HEK293 (cell line): Measurements from ENCODE around the gene AVP.

Source experiments
- CTCF ChIA-PET: fragments of 350-600 bp; formaldehyde crosslinking; extraction: SDS; loops from one replicate; lab custom pipeline; 2021; ENCODE audit warnings: antibody characterized with exemption; lab: Yijun Ruan, JAX
- POLR2A ChIA-PET: fragments of 300-600 bp; formaldehyde crosslinking; extraction: SDS; loops from one replicate; lab custom pipeline; 2020; ENCODE audit warnings: antibody characterized with exemption, inconsistent platforms; lab: Yijun Ruan, JAX
- H3K27ac ChIP-seq: fragments of 200-500 bp; sonication (Bioruptor generic); 2 replicates; pipeline ENCODE4 v1.5.1; 2014; ENCODE audit warnings: low read depth, low read length, control low read depth, inconsistent platforms; ENCODE audit errors: extremely low read depth
- H3K36me3 ChIP-seq, 2 experiments: fragments of 200-500 bp in 1 of 2; sonication (Bioruptor generic) in 1 of 2; 1 replicate in 1 of 2; 2 replicates in 1 of 2; pipeline ENCODE4 v1.5.1; 2014 to 2017; ENCODE audit warnings: inconsistent platforms in 2 of 2, low read length in 2 of 2; ENCODE audit not compliant: control insufficient read depth in 2 of 2, insufficient read depth in 1 of 2
- H3K4me1 ChIP-seq: fragments of 200-500 bp; sonication (Bioruptor generic); 2 replicates; pipeline ENCODE4 v1.5.1; 2014; ENCODE audit warnings: mild to moderate bottlenecking, low read length, inconsistent platforms; ENCODE audit not compliant: control insufficient read depth, insufficient read depth
- H3K4me3 ChIP-seq: 2 replicates; pipeline ENCODE4 v1.5.1; 2011; ENCODE audit warnings: low read depth, mild to moderate bottlenecking, control low read depth, low read length, moderate library complexity
- H3K9me3 ChIP-seq: fragments of 200-500 bp; sonication (Bioruptor generic); 2 replicates; pipeline ENCODE4 v1.5.1; 2014; ENCODE audit warnings: low read depth, low read length, inconsistent platforms; ENCODE audit not compliant: control insufficient read depth, insufficient read depth
- BCL11A ChIP-seq: fragments of 450-650 bp; formaldehyde crosslinking; IDR thresholded peaks from 2 replicates; pipeline ENCODE4 v1.5.1; 2016; ENCODE audit warnings: low read depth, missing biosample characterization, missing genetic modification characterization
- BCL11B ChIP-seq: fragments of 450-650 bp; formaldehyde crosslinking; IDR thresholded peaks from 2 replicates; pipeline ENCODE4 v1.5.1; 2016; ENCODE audit warnings: low read depth, missing biosample characterization, missing genetic modification characterization
- GFI1B ChIP-seq: fragments of 450-650 bp; formaldehyde crosslinking; IDR thresholded peaks from 2 replicates; pipeline ENCODE4 v1.5.1; 2016; ENCODE audit warnings: missing biosample characterization, missing genetic modification characterization
- GLIS1 ChIP-seq: fragments of 450-650 bp; formaldehyde crosslinking; IDR thresholded peaks from 2 replicates; pipeline ENCODE4 v1.5.1; 2016; ENCODE audit warnings: missing biosample characterization, missing genetic modification characterization
- HOXD13 ChIP-seq: sonication (generic); formaldehyde crosslinking; IDR thresholded peaks from 2 replicates; pipeline ENCODE4 v1.8.0; 2022; ENCODE audit warnings: missing genetic modification reagents, borderline replicate concordance
- KLF9 ChIP-seq: fragments of 450-650 bp; formaldehyde crosslinking; IDR thresholded peaks from 2 replicates; pipeline ENCODE4 v1.5.1; 2016; ENCODE audit warnings: missing biosample characterization, missing genetic modification characterization, low read depth
- SCRT2 ChIP-seq: fragments of 450-650 bp; formaldehyde crosslinking; IDR thresholded peaks from 2 replicates; pipeline ENCODE4 v1.5.1; 2016; ENCODE audit warnings: missing biosample characterization, missing genetic modification characterization
- SP7 ChIP-seq: fragments of 450-650 bp; formaldehyde crosslinking; IDR thresholded peaks from 2 replicates; pipeline ENCODE4 v1.5.1; 2016; ENCODE audit warnings: missing biosample characterization, missing genetic modification characterization
- ZBTB17 ChIP-seq: fragments of 450-650 bp; formaldehyde crosslinking; IDR thresholded peaks from 2 replicates; pipeline ENCODE4 v1.5.1; 2016; ENCODE audit warnings: missing biosample characterization, missing genetic modification characterization
- ZFP37 ChIP-seq: fragments of 450-650 bp; formaldehyde crosslinking; IDR thresholded peaks from 2 replicates; pipeline ENCODE4 v1.5.1; 2016; ENCODE audit warnings: missing biosample characterization, missing genetic modification characterization
- ZIC2 ChIP-seq: fragments of 450-650 bp; formaldehyde crosslinking; IDR thresholded peaks from 2 replicates; pipeline ENCODE4 v1.5.1; 2016; ENCODE audit warnings: missing biosample characterization, missing genetic modification characterization
- ZNF146 ChIP-seq: fragments of 450-650 bp; formaldehyde crosslinking; IDR thresholded peaks from 2 replicates; pipeline ENCODE4 v1.5.1; 2016; ENCODE audit warnings: missing biosample characterization, missing genetic modification characterization
- ZNF302 ChIP-seq: fragments of 450-650 bp; formaldehyde crosslinking; IDR thresholded peaks from 2 replicates; pipeline ENCODE4 v1.5.1; 2016; ENCODE audit warnings: missing biosample characterization, missing genetic modification characterization, low read depth
- ZNF341 ChIP-seq: fragments of 450-650 bp; formaldehyde crosslinking; IDR thresholded peaks from 2 replicates; pipeline ENCODE4; 2016; ENCODE audit warnings: low read depth, missing biosample characterization, missing genetic modification characterization
- ZNF501 ChIP-seq: fragments of 450-650 bp; formaldehyde crosslinking; IDR thresholded peaks from 2 replicates; pipeline ENCODE4 v1.5.1; 2016; ENCODE audit warnings: missing biosample characterization, missing genetic modification characterization
- ZNF571 ChIP-seq: fragments of 450-650 bp; formaldehyde crosslinking; IDR thresholded peaks from 2 replicates; pipeline ENCODE4 v1.5.0; 2017; ENCODE audit warnings: missing biosample characterization, missing genetic modification characterization
- ZNF629 ChIP-seq: fragments of 450-650 bp; formaldehyde crosslinking; IDR thresholded peaks from 2 replicates; pipeline ENCODE4 v1.5.1; 2017; ENCODE audit warnings: missing biosample characterization, missing genetic modification characterization
- TF ChIP-seq, protein P1 (sequence below): fragments of 450-650 bp; formaldehyde crosslinking; IDR thresholded peaks from 2 replicates; pipeline ENCODE4 v1.5.1; 2016; ENCODE audit warnings: missing biosample characterization, missing genetic modification characterization
- TF ChIP-seq, protein P2 (sequence below): fragments of 450-650 bp; formaldehyde crosslinking; IDR thresholded peaks from 2 replicates; pipeline ENCODE4 v1.5.1; 2016; ENCODE audit warnings: missing biosample characterization, missing genetic modification characterization
- TF ChIP-seq, protein P3 (sequence below): fragments of 450-650 bp; formaldehyde crosslinking; IDR thresholded peaks from 2 replicates; pipeline ENCODE4 v1.5.1; 2016; ENCODE audit warnings: missing biosample characterization, missing genetic modification characterization
- TF ChIP-seq, protein P4 (sequence below): fragments of 450-650 bp; formaldehyde crosslinking; IDR thresholded peaks from 2 replicates; pipeline ENCODE4 v1.5.1; 2017; ENCODE audit warnings: missing biosample characterization, missing genetic modification characterization
- TF ChIP-seq, protein P5 (sequence below): fragments of 450-650 bp; formaldehyde crosslinking; IDR thresholded peaks from 2 replicates; pipeline ENCODE4 v1.5.1; 2016; ENCODE audit warnings: missing biosample characterization, missing genetic modification characterization

The AVP gene

DNA sequence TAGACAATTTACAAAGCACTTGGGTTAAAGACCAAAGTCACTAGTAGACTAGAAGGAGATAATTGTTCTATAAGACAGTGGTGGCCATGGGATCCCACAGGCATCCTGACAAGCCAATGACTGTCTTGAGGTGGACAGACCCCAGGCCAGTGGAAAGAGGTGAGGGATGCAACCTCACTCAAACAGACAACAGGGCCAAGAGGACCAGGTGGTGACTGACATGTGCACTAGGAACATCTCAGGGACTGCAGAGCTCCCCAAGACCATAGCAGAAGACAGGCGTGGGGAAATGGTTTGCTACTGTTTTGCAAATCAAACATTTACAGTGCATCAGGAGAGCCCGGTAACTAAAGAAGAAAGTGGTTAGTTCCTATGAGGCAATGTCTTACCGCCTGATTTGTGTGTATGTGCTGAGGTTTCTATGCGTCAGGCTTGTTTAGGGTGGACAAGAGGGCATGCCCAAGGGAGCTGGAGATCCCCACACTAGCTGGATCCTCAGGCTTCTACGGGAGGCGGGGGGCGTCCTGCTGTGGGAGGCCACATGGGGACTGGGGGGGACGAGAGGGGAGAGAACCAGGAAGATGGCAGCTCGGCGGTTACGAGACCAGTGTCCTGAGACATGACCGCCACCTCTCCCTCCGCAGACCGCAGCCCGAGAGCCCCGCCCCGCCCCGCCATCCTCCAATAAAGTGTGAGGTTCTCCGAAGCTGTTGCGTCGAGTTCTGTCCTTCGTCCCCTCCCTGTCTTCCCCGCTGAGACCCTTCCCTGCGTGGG is 39.3 kb downstream of the AVP start:
- TF ChIP-seq ZNF571 (tag by site-specific recombination) (no peak), ZNF146 (tag by site-specific recombination) (0 out of 2 replicates have a peak, but pooled peaks have one; percentile 1), ZNF629 (tag by site-specific recombination) (peak; percentile 37; the same call in 1 of the 2 replicates), ZIC2 (tag by site-specific recombination) (peak; percentile 87), KLF9 (peak; percentile 28; the same call in 1 of the 2 replicates), HOXD13 (CRISPR knock-in tag) (no peak), ZFP37 (tag by site-specific recombination) (0 out of 2 replicates have a peak, but pooled peaks have one; percentile 19), GFI1B (tag by site-specific recombination) (peak; percentile 19; the same call in 1 of the 2 replicates), ZBTB17 (tag by site-specific recombination) (peak; percentile 29; the same call in 1 of the 2 replicates), BCL11B (tag by site-specific recombination) (peak; percentile 74; the same call in 1 of the 2 replicates), ZNF341 (peak; percentile 99), GLIS1 (tag by site-specific recombination) (peak; percentile 74; the same call in 1 of the 2 replicates), SCRT2 (tag by site-specific recombination) (peak; percentile 96; the same call in 1 of the 2 replicates), ZNF501 (0 out of 2 replicates have a peak, but pooled peaks have one; percentile 28), BCL11A (tag by site-specific recombination) (0 out of 2 replicates have a peak, but pooled peaks have one; percentile 55), SP7 (peak; percentile 10; the same call in 1 of the 2 replicates), ZNF302 (tag by site-specific recombination) (no peak)
- TF ChIP-seq, protein P1, sequence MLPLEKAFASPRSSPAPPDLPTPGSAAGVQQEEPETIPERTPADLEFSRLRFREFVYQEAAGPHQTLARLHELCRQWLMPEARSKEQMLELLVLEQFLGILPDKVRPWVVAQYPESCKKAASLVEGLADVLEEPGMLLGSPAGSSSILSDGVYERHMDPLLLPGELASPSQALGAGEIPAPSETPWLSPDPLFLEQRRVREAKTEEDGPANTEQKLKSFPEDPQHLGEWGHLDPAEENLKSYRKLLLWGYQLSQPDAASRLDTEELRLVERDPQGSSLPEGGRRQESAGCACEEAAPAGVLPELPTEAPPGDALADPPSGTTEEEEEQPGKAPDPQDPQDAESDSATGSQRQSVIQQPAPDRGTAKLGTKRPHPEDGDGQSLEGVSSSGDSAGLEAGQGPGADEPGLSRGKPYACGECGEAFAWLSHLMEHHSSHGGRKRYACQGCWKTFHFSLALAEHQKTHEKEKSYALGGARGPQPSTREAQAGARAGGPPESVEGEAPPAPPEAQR (tag by site-specific recombination): 0 out of 2 replicates have a peak, but pooled peaks have one; percentile 7
- TF ChIP-seq, protein P2, sequence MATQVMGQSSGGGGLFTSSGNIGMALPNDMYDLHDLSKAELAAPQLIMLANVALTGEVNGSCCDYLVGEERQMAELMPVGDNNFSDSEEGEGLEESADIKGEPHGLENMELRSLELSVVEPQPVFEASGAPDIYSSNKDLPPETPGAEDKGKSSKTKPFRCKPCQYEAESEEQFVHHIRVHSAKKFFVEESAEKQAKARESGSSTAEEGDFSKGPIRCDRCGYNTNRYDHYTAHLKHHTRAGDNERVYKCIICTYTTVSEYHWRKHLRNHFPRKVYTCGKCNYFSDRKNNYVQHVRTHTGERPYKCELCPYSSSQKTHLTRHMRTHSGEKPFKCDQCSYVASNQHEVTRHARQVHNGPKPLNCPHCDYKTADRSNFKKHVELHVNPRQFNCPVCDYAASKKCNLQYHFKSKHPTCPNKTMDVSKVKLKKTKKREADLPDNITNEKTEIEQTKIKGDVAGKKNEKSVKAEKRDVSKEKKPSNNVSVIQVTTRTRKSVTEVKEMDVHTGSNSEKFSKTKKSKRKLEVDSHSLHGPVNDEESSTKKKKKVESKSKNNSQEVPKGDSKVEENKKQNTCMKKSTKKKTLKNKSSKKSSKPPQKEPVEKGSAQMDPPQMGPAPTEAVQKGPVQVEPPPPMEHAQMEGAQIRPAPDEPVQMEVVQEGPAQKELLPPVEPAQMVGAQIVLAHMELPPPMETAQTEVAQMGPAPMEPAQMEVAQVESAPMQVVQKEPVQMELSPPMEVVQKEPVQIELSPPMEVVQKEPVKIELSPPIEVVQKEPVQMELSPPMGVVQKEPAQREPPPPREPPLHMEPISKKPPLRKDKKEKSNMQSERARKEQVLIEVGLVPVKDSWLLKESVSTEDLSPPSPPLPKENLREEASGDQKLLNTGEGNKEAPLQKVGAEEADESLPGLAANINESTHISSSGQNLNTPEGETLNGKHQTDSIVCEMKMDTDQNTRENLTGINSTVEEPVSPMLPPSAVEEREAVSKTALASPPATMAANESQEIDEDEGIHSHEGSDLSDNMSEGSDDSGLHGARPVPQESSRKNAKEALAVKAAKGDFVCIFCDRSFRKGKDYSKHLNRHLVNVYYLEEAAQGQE (tag by site-specific recombination): no peak
- TF ChIP-seq, protein P3, sequence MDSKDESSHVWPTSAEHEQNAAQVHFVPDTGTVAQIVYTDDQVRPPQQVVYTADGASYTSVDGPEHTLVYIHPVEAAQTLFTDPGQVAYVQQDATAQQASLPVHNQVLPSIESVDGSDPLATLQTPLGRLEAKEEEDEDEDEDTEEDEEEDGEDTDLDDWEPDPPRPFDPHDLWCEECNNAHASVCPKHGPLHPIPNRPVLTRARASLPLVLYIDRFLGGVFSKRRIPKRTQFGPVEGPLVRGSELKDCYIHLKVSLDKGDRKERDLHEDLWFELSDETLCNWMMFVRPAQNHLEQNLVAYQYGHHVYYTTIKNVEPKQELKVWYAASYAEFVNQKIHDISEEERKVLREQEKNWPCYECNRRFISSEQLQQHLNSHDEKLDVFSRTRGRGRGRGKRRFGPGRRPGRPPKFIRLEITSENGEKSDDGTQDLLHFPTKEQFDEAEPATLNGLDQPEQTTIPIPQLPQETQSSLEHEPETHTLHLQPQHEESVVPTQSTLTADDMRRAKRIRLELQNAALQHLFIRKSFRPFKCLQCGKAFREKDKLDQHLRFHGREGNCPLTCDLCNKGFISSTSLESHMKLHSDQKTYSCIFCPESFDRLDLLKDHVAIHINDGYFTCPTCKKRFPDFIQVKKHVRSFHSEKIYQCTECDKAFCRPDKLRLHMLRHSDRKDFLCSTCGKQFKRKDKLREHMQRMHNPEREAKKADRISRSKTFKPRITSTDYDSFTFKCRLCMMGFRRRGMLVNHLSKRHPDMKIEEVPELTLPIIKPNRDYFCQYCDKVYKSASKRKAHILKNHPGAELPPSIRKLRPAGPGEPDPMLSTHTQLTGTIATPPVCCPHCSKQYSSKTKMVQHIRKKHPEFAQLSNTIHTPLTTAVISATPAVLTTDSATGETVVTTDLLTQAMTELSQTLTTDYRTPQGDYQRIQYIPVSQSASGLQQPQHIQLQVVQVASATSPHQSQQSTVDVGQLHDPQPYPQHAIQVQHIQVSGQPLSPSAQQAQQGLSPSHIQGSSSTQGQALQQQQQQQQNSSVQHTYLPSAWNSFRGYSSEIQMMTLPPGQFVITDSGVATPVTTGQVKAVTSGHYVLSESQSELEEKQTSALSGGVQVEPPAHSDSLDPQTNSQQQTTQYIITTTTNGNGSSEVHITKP (tag by site-specific recombination): peak; percentile 78
- TF ChIP-seq, protein P4, sequence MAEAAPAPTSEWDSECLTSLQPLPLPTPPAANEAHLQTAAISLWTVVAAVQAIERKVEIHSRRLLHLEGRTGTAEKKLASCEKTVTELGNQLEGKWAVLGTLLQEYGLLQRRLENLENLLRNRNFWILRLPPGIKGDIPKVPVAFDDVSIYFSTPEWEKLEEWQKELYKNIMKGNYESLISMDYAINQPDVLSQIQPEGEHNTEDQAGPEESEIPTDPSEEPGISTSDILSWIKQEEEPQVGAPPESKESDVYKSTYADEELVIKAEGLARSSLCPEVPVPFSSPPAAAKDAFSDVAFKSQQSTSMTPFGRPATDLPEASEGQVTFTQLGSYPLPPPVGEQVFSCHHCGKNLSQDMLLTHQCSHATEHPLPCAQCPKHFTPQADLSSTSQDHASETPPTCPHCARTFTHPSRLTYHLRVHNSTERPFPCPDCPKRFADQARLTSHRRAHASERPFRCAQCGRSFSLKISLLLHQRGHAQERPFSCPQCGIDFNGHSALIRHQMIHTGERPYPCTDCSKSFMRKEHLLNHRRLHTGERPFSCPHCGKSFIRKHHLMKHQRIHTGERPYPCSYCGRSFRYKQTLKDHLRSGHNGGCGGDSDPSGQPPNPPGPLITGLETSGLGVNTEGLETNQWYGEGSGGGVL (tag by site-specific recombination): peak; percentile 94
- TF ChIP-seq, protein P5, sequence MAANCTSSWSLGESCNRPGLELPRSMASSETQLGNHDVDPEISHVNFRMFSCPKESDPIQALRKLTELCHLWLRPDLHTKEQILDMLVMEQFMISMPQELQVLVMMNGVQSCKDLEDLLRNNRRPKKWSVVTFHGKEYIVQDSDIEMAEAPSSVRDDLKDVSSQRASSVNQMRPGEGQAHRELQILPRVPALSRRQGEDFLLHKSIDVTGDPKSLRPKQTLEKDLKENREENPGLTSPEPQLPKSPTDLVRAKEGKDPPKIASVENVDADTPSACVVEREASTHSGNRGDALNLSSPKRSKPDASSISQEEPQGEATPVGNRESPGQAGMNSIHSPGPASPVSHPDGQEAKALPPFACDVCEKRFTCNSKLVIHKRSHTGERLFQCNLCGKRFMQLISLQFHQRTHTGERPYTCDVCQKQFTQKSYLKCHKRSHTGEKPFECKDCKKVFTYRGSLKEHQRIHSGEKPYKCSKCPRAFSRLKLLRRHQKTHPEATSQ (tag by site-specific recombination): no peak
- Histone ChIP-seq H3K4me1 (peaks cover 17% of the 10 kb centered on the region), H3K4me3 (peak overlapping the region; percentile 83), H3K27ac (peak overlapping the region; percentile 97), H3K36me3 (peaks cover 28 to 35% of the 10 kb centered on the region in 2 experiments), H3K9me3 (no peaks in the 10 kb centered on the region)
- POLR2A ChIA-PET: interaction anchor here (0.5 to 1.5 kb wide), 10 partner anchors 15 to 1269 kb away, joined by 3 to 4 read pairs (median 3); partner anchors contain the start of genes SLC4A11 and SNRPB
- CTCF ChIA-PET: interaction anchor here (0.5 to 2.6 kb wide), 3 partner anchors 8 to 463 kb away, joined by 3 to 12 read pairs (median 3); no protein-coding TSS in a partner anchor
